Endothelial cell of umbilical vein (primary cell): ENCODE data around the gene GATA2. TPM values are rescaled to one million over a fixed set of nuclear protein-coding genes. Genes with fewer than 3 reads are reported as not detected.

Experiments
- BruUV-seq: library from RNA; stranded (reverse); fragments of 400-500 nt; replicated peaks from 2 replicates; lab custom pipeline; 2021; lab: Mats Ljungman, UMichigan
- CTCF ChIA-PET: fragments of 300-600, 350-600 bp; sonication (Branson Sonifier 250); formaldehyde crosslinking; loops from one replicate; lab custom pipeline; 2021; ENCODE audit warnings: antibody characterized with exemption, inconsistent platforms; lab: Charles Lee
- POLR2A ChIA-PET: fragments of 300-600, 350-600 bp; sonication (Branson Sonifier 250); formaldehyde crosslinking; loops from one replicate; lab custom pipeline; 2021; ENCODE audit warnings: antibody characterized with exemption, inconsistent platforms; lab: Charles Lee
- DNase-seq: peaks from one replicate; pipeline ENCODE4 v3.0.0-alpha.2; 2011; ENCODE audit warnings: low read depth, low spot score
- FAIRE-seq: peaks from 2 replicates; lab custom pipeline; 2011; peaks lifted over from hg19 to GRCh38; lab: Jason Lieb, UNC
- H2AFZ ChIP-seq: 2 replicates; pipeline ENCODE4 v1.6.0; 2012; ENCODE audit warnings: low read depth, low read length, control low read depth, inconsistent platforms
- H3K27ac ChIP-seq: 2 replicates; pipeline ENCODE4 v1.5.1; 2011; ENCODE audit warnings: low read depth, mild to moderate bottlenecking, control low read depth, low read length, moderate library complexity; ENCODE audit not compliant: insufficient read depth
- H3K27me3 ChIP-seq, 2 experiments: 2 replicates each; pipeline versions ENCODE4 v1.6.0 to v1.6.1; 2011; ENCODE audit warnings: low read length in 2 of 2, mixed read lengths in 1 of 2; ENCODE audit not compliant: control insufficient read depth in 2 of 2, insufficient read depth in 2 of 2
- H3K36me3 ChIP-seq, 2 experiments: 2 replicates in 1 of 2; 3 replicates in 1 of 2; pipeline ENCODE4 v1.5.1; 2011; ENCODE audit warnings: low read length in 2 of 2, mild to moderate bottlenecking in 1 of 2, moderate library complexity in 1 of 2; ENCODE audit not compliant: control insufficient read depth in 2 of 2, insufficient read depth in 2 of 2; ENCODE audit errors: extremely low read depth in 1 of 2
- H3K4me1 ChIP-seq: 3 replicates; pipeline ENCODE4 v1.5.1; 2011; ENCODE audit warnings: mild to moderate bottlenecking, low read length; ENCODE audit not compliant: control insufficient read depth, insufficient read depth; ENCODE audit errors: extremely low read depth
- H3K4me2 ChIP-seq: 2 replicates; pipeline ENCODE4 v1.6.1; 2011; ENCODE audit warnings: low read length, control low read depth, mixed read lengths; ENCODE audit not compliant: insufficient read depth
- H3K4me3 ChIP-seq, 3 experiments: fragments of 200-600 bp in 1 of 3; sonication (generic), shearing (Covaris generic) in 1 of 3; replicated peaks in 1 of 3; 2 replicates each; pipeline ENCODE4 v1.5.1; 2011 to 2016; ENCODE audit warnings: control low read depth in 3 of 3, low read length in 3 of 3, mild to moderate bottlenecking in 2 of 3, inconsistent platforms in 1 of 3, low read depth in 1 of 3, moderate library complexity in 1 of 3; ENCODE audit not compliant: insufficient read depth in 1 of 3
- H3K79me2 ChIP-seq: 2 replicates; pipeline ENCODE4 v1.6.0; 2012; ENCODE audit warnings: low read length, inconsistent platforms; ENCODE audit not compliant: control insufficient read depth, insufficient read depth
- H3K9ac ChIP-seq: replicated peaks from 2 replicates; pipeline ENCODE3; 2011; ENCODE audit warnings: low read length, control low read depth; ENCODE audit not compliant: insufficient read depth; ENCODE audit errors: extremely low read depth
- H3K9me1 ChIP-seq: replicated peaks from 3 replicates; pipeline ENCODE4 v1.6.0; 2011; ENCODE audit warnings: mild to moderate bottlenecking, low read length; ENCODE audit not compliant: control insufficient read depth, insufficient read depth; ENCODE audit errors: extremely low read depth
- H3K9me3 ChIP-seq: replicated peaks from 2 replicates; pipeline ENCODE4 v1.5.1; 2012; ENCODE audit warnings: low read length, inconsistent platforms; ENCODE audit not compliant: control insufficient read depth, insufficient read depth
- H4K20me1 ChIP-seq: replicated peaks from 2 replicates; pipeline ENCODE3; 2011; ENCODE audit warnings: mild to moderate bottlenecking, low read length; ENCODE audit not compliant: control insufficient read depth, insufficient read depth; ENCODE audit errors: extremely low read depth
- EZH2 ChIP-seq: IDR thresholded peaks from 2 replicates; pipeline ENCODE4 v1.6.1; 2012; ENCODE audit warnings: borderline replicate concordance, low read depth, mild to moderate bottlenecking, moderate library complexity, low read length, inconsistent platforms; ENCODE audit not compliant: severe bottlenecking
- FOS ChIP-seq: IDR thresholded peaks from 2 replicates; pipeline ENCODE4 v1.6.1; 2011; ENCODE audit warnings: mild to moderate bottlenecking, low read length, moderate library complexity, borderline replicate concordance; ENCODE audit not compliant: insufficient read depth
- GATA2 ChIP-seq: IDR thresholded peaks from 2 replicates; pipeline ENCODE4 v1.7.0; 2011; ENCODE audit warnings: low read depth, mild to moderate bottlenecking, moderate library complexity, mixed read lengths, low read length; ENCODE audit not compliant: insufficient read length, insufficient read depth
- JUN ChIP-seq: IDR thresholded peaks from 2 replicates; pipeline ENCODE4 v1.6.1; 2011; ENCODE audit warnings: borderline replicate concordance, low read depth; ENCODE audit not compliant: insufficient read length, insufficient read depth
- MYC ChIP-seq: IDR thresholded peaks from one replicate; pipeline ENCODE4 v1.6.1; 2011; ENCODE audit warnings: mild to moderate bottlenecking, low read depth, low read length
- POLR2A ChIP-seq: IDR thresholded peaks from 2 replicates; pipeline ENCODE4 v1.6.1; 2012; ENCODE audit warnings: low read depth, mild to moderate bottlenecking, control low read depth, low read length
- POLR2AphosphoS5 ChIP-seq: IDR thresholded peaks from 2 replicates; pipeline ENCODE4 v1.6.1; 2012; ENCODE audit warnings: low read depth, mild to moderate bottlenecking, control low read depth, low read length, moderate library complexity; ENCODE audit not compliant: insufficient read depth
- dilution Hi-C: fragments of 300-500 bp; cut with MboI; formaldehyde crosslinking; loops from one replicate; pipeline ENCODE4 v1.15.0; 2019; ENCODE audit warnings: low sequenced_read_pairs; ENCODE audit not compliant: extremely low pct_ligation_motif_present
- intact Hi-C: fragments of 100-400 bp; cut with micrococcal nuclease; formaldehyde crosslinking; loops from one replicate; pipeline ENCODE4 v1.10.0; 2022
- polyA plus RNA-seq, 4 experiments: library from polyadenylated mRNA; depleted of rRNA in 3 of 4; stranded (reverse) in 3 of 4; unstranded in 1 of 4; fragments of >200 nt; gene quantifications; 2 replicates each; pipeline versions ENCODE4 v1.2.1 to v1.2.3, GENCODE V29; 2011 to 2012; ENCODE audit warnings: missing spikeins in 1 of 4
- total RNA-seq: library from RNA; stranded (reverse); gene quantifications from 2 replicates; pipeline ENCODE4 v1.2.3, GENCODE V29; 2021
- TF ChIP-seq, protein P1 (sequence below), 2 donors: IDR thresholded peaks; 1 replicate in 1 of 2; 2 replicates in 1 of 2; pipeline ENCODE4 v1.5.1; 2011; ENCODE audit warnings: low read length in 2 of 2, mild to moderate bottlenecking in 2 of 2, moderate library complexity in 2 of 2, control low read depth in 1 of 2, inconsistent platforms in 1 of 2, low read depth in 1 of 2; ENCODE audit not compliant: insufficient read depth in 1 of 2; ENCODE audit errors: extremely low read depth in 1 of 2
- TF ChIP-seq, protein P2 (sequence below): IDR thresholded peaks from 2 replicates; pipeline ENCODE4 v1.6.1; 2011; ENCODE audit not compliant: insufficient read depth, insufficient read length

GATA2 gene
- total and polyA plus RNA-seq, 2 donors (not counting 3 experiments of a cell fraction or from before 2014, with no cell fraction given), result 28.8 to 62.2 TPM

DNA sequence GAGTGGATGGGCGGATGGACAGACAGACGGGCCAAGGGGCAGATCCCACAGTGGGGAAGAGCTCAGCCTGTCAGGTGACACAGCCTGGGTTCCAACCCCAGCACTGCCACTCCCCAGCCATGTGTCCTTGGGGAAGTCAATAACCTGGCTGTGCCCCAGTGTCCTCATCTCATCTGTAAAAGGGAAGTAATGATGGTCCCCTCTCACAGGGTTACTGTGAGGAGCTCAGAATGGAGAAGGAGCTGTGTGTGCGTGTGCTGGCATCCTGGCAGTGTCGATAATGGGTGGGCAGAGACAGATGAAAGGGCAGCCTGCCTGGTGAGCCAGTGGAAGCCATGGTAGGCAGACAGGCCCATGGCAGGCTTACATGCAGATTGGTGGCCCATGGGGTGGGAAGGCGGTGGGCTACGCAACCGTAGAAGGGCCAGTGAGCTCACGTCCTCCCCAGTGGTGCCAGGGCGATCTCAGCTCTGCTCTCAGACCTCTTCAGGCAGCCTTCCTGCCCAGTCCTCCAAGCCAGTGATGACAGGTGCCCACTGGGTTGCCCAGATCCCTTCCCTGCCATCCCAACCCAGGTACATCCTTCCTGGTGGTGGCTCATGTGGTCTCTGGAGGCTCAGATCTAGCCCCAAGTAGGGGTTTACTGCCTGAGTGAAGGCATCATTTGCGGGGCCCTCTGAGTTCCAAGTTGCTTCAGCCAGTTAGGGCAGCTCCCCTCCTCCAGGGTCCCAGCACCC is 24.0 kb downstream of the GATA2 start:
- dilution Hi-C loops, result no loop called here
- FAIRE-seq (no peak), DNase-seq (no peak)
- Histone ChIP-seq H3K27me3 (peaks cover 6 to 22% of the 10 kb centered on the region in 2 experiments), H3K9ac (no peak overlapping the region), H2AFZ (no peak overlapping the region), H3K79me2 (no peaks in the 10 kb centered on the region), H3K36me3 (no peaks in the 10 kb centered on the region), H3K9me3 (no peaks in the 10 kb centered on the region), H3K27ac (no peak overlapping the region), H4K20me1 (no peaks in the 10 kb centered on the region), H3K4me3 (no peak overlapping the region), H3K9me1 (no peaks in the 10 kb centered on the region), H3K4me2 (no peak overlapping the region), H3K4me1 (no peaks in the 10 kb centered on the region)
- ChIA-PET POLR2A (no interaction called here), CTCF (interaction anchor here (0.6 to 0.9 kb wide), 3 partner anchors 16 to 122 kb away, joined by 3 read pairs; no protein-coding TSS in a partner anchor)
- TF ChIP-seq POLR2A (no peak), POLR2AphosphoS5 (no peak), FOS (no peak), MYC (no peak), GATA2 (no peak), EZH2 (no peak), JUN (no peak)
- TF ChIP-seq, protein P1, sequence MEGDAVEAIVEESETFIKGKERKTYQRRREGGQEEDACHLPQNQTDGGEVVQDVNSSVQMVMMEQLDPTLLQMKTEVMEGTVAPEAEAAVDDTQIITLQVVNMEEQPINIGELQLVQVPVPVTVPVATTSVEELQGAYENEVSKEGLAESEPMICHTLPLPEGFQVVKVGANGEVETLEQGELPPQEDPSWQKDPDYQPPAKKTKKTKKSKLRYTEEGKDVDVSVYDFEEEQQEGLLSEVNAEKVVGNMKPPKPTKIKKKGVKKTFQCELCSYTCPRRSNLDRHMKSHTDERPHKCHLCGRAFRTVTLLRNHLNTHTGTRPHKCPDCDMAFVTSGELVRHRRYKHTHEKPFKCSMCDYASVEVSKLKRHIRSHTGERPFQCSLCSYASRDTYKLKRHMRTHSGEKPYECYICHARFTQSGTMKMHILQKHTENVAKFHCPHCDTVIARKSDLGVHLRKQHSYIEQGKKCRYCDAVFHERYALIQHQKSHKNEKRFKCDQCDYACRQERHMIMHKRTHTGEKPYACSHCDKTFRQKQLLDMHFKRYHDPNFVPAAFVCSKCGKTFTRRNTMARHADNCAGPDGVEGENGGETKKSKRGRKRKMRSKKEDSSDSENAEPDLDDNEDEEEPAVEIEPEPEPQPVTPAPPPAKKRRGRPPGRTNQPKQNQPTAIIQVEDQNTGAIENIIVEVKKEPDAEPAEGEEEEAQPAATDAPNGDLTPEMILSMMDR (IDR thresholded peaks at IDR 0.05; ENCODE audit: extremely low read depth in 1 of 2, insufficient read depth in 1 of 2, low read depth in 1 of 2, low read length in 2 of 2), result no peak
- TF ChIP-seq, protein P2, sequence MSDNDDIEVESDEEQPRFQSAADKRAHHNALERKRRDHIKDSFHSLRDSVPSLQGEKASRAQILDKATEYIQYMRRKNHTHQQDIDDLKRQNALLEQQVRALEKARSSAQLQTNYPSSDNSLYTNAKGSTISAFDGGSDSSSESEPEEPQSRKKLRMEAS, result no peak
- intact Hi-C loops, result no loop called here
- BruUV-seq, result no TSS peak
